Peyer's patch (tissue), 4 donors: ENCODE results near the gene NOS1. TPM values are rescaled to one million over a fixed set of nuclear protein-coding genes. Genes with fewer than 3 reads are reported as not detected.

Experiments used
- DNase-seq, 3 donors: peaks; one replicate each; pipeline ENCODE4 v3.0.0-alpha.2; 2017 to 2019
- H3K27ac ChIP-seq, 4 donors: fragments of 200-600 bp; sonication (generic); one replicate each; pipeline ENCODE4 v1.5.1; 2016 to 2019
- H3K27me3 ChIP-seq, 2 donors: fragments of 200-600 bp; sonication (generic); one replicate each; pipeline ENCODE4 v1.5.1; 2019
- H3K36me3 ChIP-seq, 3 donors: fragments of 200-600 bp; sonication (generic); one replicate each; pipeline ENCODE4 v1.5.1; 2016 to 2019
- H3K4me1 ChIP-seq, 4 donors: fragments of 200-600 bp; sonication (generic); one replicate each; pipeline ENCODE4 v1.5.1; 2016 to 2019
- H3K4me3 ChIP-seq, 4 donors: fragments of 200-600 bp; sonication (generic); 1 replicate in 3 of 4; 2 replicates in 1 of 4; pipeline ENCODE4 v1.5.1; 2016 to 2019; ENCODE audit warnings: mild to moderate bottlenecking in 1 of 4
- H3K9me3 ChIP-seq, 4 donors: fragments of 200-600 bp; sonication (generic); one replicate each; pipeline ENCODE4 v1.5.1; 2016 to 2019; ENCODE audit warnings: mild to moderate bottlenecking in 1 of 4
- CTCF ChIP-seq, 6 experiments: fragments of 450-650 bp in 4 of 6; fragments of 200-600 bp in 2 of 6; sonication (generic) in 1 of 6; IDR thresholded peaks; one replicate each; pipeline ENCODE4 v1.5.1; 2017 to 2019; ENCODE audit warnings: antibody characterized with exemption in 6 of 6, mild to moderate bottlenecking in 3 of 6, moderate library complexity in 1 of 6
- POLR2A ChIP-seq, 2 donors: fragments of 450-650 bp; IDR thresholded peaks; one replicate each; pipeline ENCODE4 v1.5.1; 2017; ENCODE audit warnings: antibody characterized with exemption in 2 of 2, mild to moderate bottlenecking in 2 of 2, moderate library complexity in 2 of 2
- total RNA-seq, 4 donors: library from RNA; depleted of rRNA; stranded (reverse); fragments of >200 nt; gene quantifications; one replicate each; pipeline ENCODE4 v1.1.0, GENCODE V29; 2016

Gene NOS1
- total RNA-seq, 4 donors from 2014 or later: 0.40 to 0.57 TPM; not detected in 2

- no peak overlapping the region for H3K27ac ChIP-seq
- no peaks in the 10 kb centered on the region for H3K4me1 ChIP-seq
- DNase-seq: no peak
- TF ChIP-seq CTCF (IDR thresholded peaks at IDR 0.05) (no peak), POLR2A (IDR thresholded peaks at IDR 0.05) (no peak)
- no peak overlapping the region for H3K4me3 ChIP-seq
- H3K9me3 ChIP-seq: no peaks in the 10 kb centered on the region
- no peaks in the 10 kb centered on the region for H3K27me3 ChIP-seq
- H3K36me3 ChIP-seq: no peaks in the 10 kb centered on the region
Measured at GRCh38 chr12:117343849-117344248, 17.6 kb downstream of the NOS1 start.

- no peak for TF ChIP-seq CTCF (IDR thresholded peaks at IDR 0.05)
- no peak for TF ChIP-seq POLR2A (IDR thresholded peaks at IDR 0.05)
Measured at GRCh38 chr12:117343296-117343695, 18.1 kb downstream of the NOS1 start.

GRCh38 chr12:117342682-117343081, 18.7 kb downstream of the NOS1 start:
- DNase-seq: no peak
- H3K27ac ChIP-seq: no peak overlapping the region
- no peak for TF ChIP-seq POLR2A (IDR thresholded peaks at IDR 0.05)
- no peak for TF ChIP-seq CTCF (IDR thresholded peaks at IDR 0.05)
- H3K4me1 ChIP-seq: no peaks in the 10 kb centered on the region
- H3K36me3 ChIP-seq: no peaks in the 10 kb centered on the region
- no peaks in the 10 kb centered on the region for H3K27me3 ChIP-seq
- no peaks in the 10 kb centered on the region for H3K9me3 ChIP-seq
- no peak overlapping the region for H3K4me3 ChIP-seq

More at GRCh38 chr12:117343296-117343695, 18.1 kb downstream of the NOS1 start:
- Histone ChIP-seq H3K27me3 (no peaks in the 10 kb centered on the region), H3K9me3 (no peaks in the 10 kb centered on the region), H3K36me3 (no peaks in the 10 kb centered on the region), H3K27ac (no peak overlapping the region), H3K4me1 (no peaks in the 10 kb centered on the region), H3K4me3 (no peak overlapping the region)
- no peak for DNase-seq

GRCh38 chr12:117342247-117342646, 19.2 kb downstream of the NOS1 start:
- Histone ChIP-seq H3K4me3 (no peak overlapping the region), H3K27me3 (no peaks in the 10 kb centered on the region), H3K4me1 (no peaks in the 10 kb centered on the region), H3K9me3 (no peaks in the 10 kb centered on the region), H3K27ac (no peak overlapping the region), H3K36me3 (no peaks in the 10 kb centered on the region)
- DNase-seq: no peak
- no peak for TF ChIP-seq POLR2A (IDR thresholded peaks at IDR 0.05)

GRCh38 chr12:117339104-117339503, 22.3 kb downstream of the NOS1 start:
- H3K36me3 ChIP-seq: no peaks in the 10 kb centered on the region
- H3K4me3 ChIP-seq: no peak overlapping the region
- H3K9me3 ChIP-seq: no peaks in the 10 kb centered on the region
- TF ChIP-seq CTCF (IDR thresholded peaks at IDR 0.05) (no peak), POLR2A (IDR thresholded peaks at IDR 0.05) (no peak)
- H3K4me1 ChIP-seq: no peaks in the 10 kb centered on the region
- no peak for DNase-seq
- H3K27ac ChIP-seq: no peak overlapping the region
- no peaks in the 10 kb centered on the region for H3K27me3 ChIP-seq

GRCh38 chr12:117334855-117335587, 26.4 kb downstream of the NOS1 start:
- H3K4me3 ChIP-seq: no peak overlapping the region
- H3K36me3 ChIP-seq: no peaks in the 10 kb centered on the region
- no peaks in the 10 kb centered on the region for H3K9me3 ChIP-seq
- no peaks in the 10 kb centered on the region for H3K4me1 ChIP-seq
- H3K27me3 ChIP-seq: no peaks in the 10 kb centered on the region
- no peak for TF ChIP-seq POLR2A (IDR thresholded peaks at IDR 0.05)
- TF ChIP-seq CTCF (IDR thresholded peaks at IDR 0.05): no peak
- no peak overlapping the region for H3K27ac ChIP-seq
- no peak for DNase-seq
